ENCODE results near the gene CCN2.

CCN2 gene

GRCh38 chr6:131966443-131966842 lies 15.3 kb upstream of the CCN2 start:
- DNase-seq (ENCODE audit: low read depth in 2 of 2), result no peak

GRCh38 chr6:131963063-131963462 lies 11.9 kb upstream of the CCN2 start:
- DNase-seq (ENCODE audit: low read depth in 2 of 2), result no peak

- no peak for DNase-seq (ENCODE audit: low read depth in 2 of 2)
These were observed 9.4 kb upstream of the CCN2 start for GRCh38 chr6:131960371-131961133.

GRCh38 chr6:131958542-131959470 lies 7.6 kb upstream of the CCN2 start:
- no peak for DNase-seq (ENCODE audit: low read depth in 2 of 2)

GRCh38 chr6:131958095-131958494 lies 6.9 kb upstream of the CCN2 start:
- DNase-seq (ENCODE audit: low read depth in 2 of 2), result no peak

GRCh38 chr6:131955876-131956275 lies 4.7 kb upstream of the CCN2 start:
- DNase-seq (ENCODE audit: low read depth in 2 of 2), result no peak

- no peak for DNase-seq (ENCODE audit: low read depth in 2 of 2)
These were observed 4.0 kb upstream of the CCN2 start for GRCh38 chr6:131955192-131955591.

- no peak for DNase-seq (ENCODE audit: low read depth in 2 of 2)
These were observed 3.6 kb upstream of the CCN2 start for GRCh38 chr6:131954775-131955107.

GRCh38 chr6:131954059-131954774 lies 3.0 kb upstream of the CCN2 start:
- DNase-seq (ENCODE audit: low read depth in 2 of 2), result no peak

GRCh38 chr6:131952886-131953509 lies 1.8 kb upstream of the CCN2 start:
- DNase-seq (ENCODE audit: low read depth in 2 of 2), result no peak

- no peak for DNase-seq (ENCODE audit: low read depth in 2 of 2)
These were observed 531 bp upstream of the CCN2 start for GRCh38 chr6:131951576-131952230.

GRCh38 chr6:131949909-131950766 lies 1.0 kb downstream of the CCN2 start:
- DNase-seq (ENCODE audit: low read depth in 2 of 2), result no peak

GRCh38 chr6:131949620-131949908 lies 1.6 kb downstream of the CCN2 start:
- DNase-seq (ENCODE audit: low read depth in 2 of 2), result no peak

GRCh38 chr6:131948692-131949619 lies 2.2 kb downstream of the CCN2 start:
- no peak for DNase-seq (ENCODE audit: low read depth in 2 of 2)

- no peak for DNase-seq (ENCODE audit: low read depth in 2 of 2)
These were observed 3.0 kb downstream of the CCN2 start for GRCh38 chr6:131947986-131948661.

- no peak for DNase-seq (ENCODE audit: low read depth in 2 of 2)
These were observed 3.9 kb downstream of the CCN2 start for GRCh38 chr6:131946992-131947955.

GRCh38 chr6:131946404-131946991 lies 4.7 kb downstream of the CCN2 start:
- no peak for DNase-seq (ENCODE audit: low read depth in 2 of 2)
